ENCODE data around the gene ADK. TPM values are rescaled to one million over a fixed set of nuclear protein-coding genes. Genes with fewer than 3 reads are reported as not detected.

The ADK gene
- total RNA-seq, 1 experiment from 2014 or later: 159 TPM

DNA sequence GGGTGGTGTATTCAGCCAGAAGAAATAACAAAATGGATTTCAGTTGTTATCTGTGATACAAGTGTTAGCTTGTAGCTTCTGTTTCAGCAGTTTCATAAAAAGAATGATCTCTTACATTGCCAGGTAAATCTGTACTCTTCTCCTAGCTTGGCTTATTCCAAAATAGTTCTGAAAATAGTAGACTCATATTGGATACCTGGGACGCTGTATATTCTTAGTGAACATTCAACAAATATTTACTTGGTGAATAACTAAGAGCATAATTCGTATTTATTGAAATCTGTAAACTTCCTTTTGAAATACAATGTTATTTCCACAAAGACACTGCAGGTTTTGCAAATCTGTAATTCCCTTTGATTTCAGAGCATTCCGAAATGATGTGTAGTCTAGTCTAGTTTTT lies 249.2 kb downstream of the ADK start:
- no peak overlapping the region for H3K27ac ChIP-seq
- no peaks in the 10 kb centered on the region for H3K9me3 ChIP-seq (ENCODE audit: insufficient read depth, low read depth)
- BruUV-seq (replicated peaks): no TSS peak
- intact Hi-C loops (cut with micrococcal nuclease; ENCODE audit: unreplicated experiment): no loop called here
- no peaks in the 10 kb centered on the region for H3K9me2 ChIP-seq (ENCODE audit: insufficient read depth)
- H3K36me3 ChIP-seq (ENCODE audit: low read depth): no peaks in the 10 kb centered on the region
- H3K79me2 ChIP-seq (ENCODE audit: low read depth): no peaks in the 10 kb centered on the region
- H4K20me1 ChIP-seq (ENCODE audit: insufficient read depth): peaks cover 2% of the 10 kb centered on the region; the same call in 1 of the 2 replicates
- H3K4me1 ChIP-seq (replicated peaks; ENCODE audit: insufficient read depth): no peaks in the 10 kb centered on the region
- ChIA-PET POLR2A (ENCODE audit: unreplicated experiment) (no interaction called here), CTCF (no interaction called here)
- H3K4me2 ChIP-seq: no peak overlapping the region
- no peaks in the 10 kb centered on the region for H3K27me3 ChIP-seq (ENCODE audit: insufficient read depth, low read depth)
- TF ChIP-seq EZH2 (IDR thresholded peaks at IDR 0.05; ENCODE audit: low read depth) (no peak), CTCF (conservative IDR thresholded peaks at IDR 0.05) (no peak)
- peaks cover 15% of the 10 kb centered on the region; the same call in 1 of the 2 replicates for H3F3A ChIP-seq (ENCODE audit: insufficient read depth, low read depth)
- H3K4me3 ChIP-seq: no peak overlapping the region
- no peak overlapping the region for H2AFZ ChIP-seq
- DNase-seq: no peak

- 0 out of 2 replicates have a peak, but pooled peaks cover 1% of the 10 kb centered on the region for H3K9me2 ChIP-seq (ENCODE audit: insufficient read depth)
- CTCF ChIA-PET: no interaction called here
These were observed 255.0 kb downstream of the ADK start for GRCh38 chr10:74406006-74406405.

GRCh38 chr10:74415146-74415839 lies 264.3 kb downstream of the ADK start:
- no peak overlapping the region for H3K4me2 ChIP-seq
- no peaks in the 10 kb centered on the region for H4K20me1 ChIP-seq (ENCODE audit: insufficient read depth)
- intact Hi-C loops (cut with micrococcal nuclease; ENCODE audit: unreplicated experiment): no loop called here
- no peaks in the 10 kb centered on the region for H3K36me3 ChIP-seq (ENCODE audit: low read depth)
- H3K27me3 ChIP-seq (ENCODE audit: insufficient read depth, low read depth): no peaks in the 10 kb centered on the region
- H3F3A ChIP-seq (ENCODE audit: insufficient read depth, low read depth): peaks cover 4% of the 10 kb centered on the region; the same call in 1 of the 2 replicates
- no peak for DNase-seq
- no peaks in the 10 kb centered on the region for H3K9me3 ChIP-seq (ENCODE audit: insufficient read depth, low read depth)
- H3K9me2 ChIP-seq (ENCODE audit: insufficient read depth): peaks cover 4% of the 10 kb centered on the region; the same call in 1 of the 2 replicates
- H2AFZ ChIP-seq: no peak overlapping the region
- H3K27ac ChIP-seq: no peak overlapping the region
- H3K4me3 ChIP-seq: no peak overlapping the region
- H3K4me1 ChIP-seq (replicated peaks; ENCODE audit: insufficient read depth): no peaks in the 10 kb centered on the region
- ChIA-PET CTCF (no interaction called here), POLR2A (ENCODE audit: unreplicated experiment) (no interaction called here)
- TF ChIP-seq EZH2 (IDR thresholded peaks at IDR 0.05; ENCODE audit: low read depth) (no peak), CTCF (conservative IDR thresholded peaks at IDR 0.05) (no peak)
- no peaks in the 10 kb centered on the region for H3K79me2 ChIP-seq (ENCODE audit: low read depth)
- no TSS peak for BruUV-seq (replicated peaks)

More at GRCh38 chr10:74406006-74406405, 255.0 kb downstream of the ADK start:
- Histone ChIP-seq H3K9me3 (ENCODE audit: insufficient read depth, low read depth) (no peaks in the 10 kb centered on the region), H3K4me3 (no peak overlapping the region), H3K36me3 (ENCODE audit: low read depth) (no peaks in the 10 kb centered on the region), H2AFZ (no peak overlapping the region), H3K4me2 (no peak overlapping the region), H3K27me3 (ENCODE audit: insufficient read depth, low read depth) (no peaks in the 10 kb centered on the region), H4K20me1 (ENCODE audit: insufficient read depth) (no peaks in the 10 kb centered on the region; the same call in 1 of the 2 replicates), H3K27ac (no peak overlapping the region), H3K79me2 (ENCODE audit: low read depth) (no peaks in the 10 kb centered on the region), H3K4me1 (replicated peaks; ENCODE audit: insufficient read depth) (no peaks in the 10 kb centered on the region), H3F3A (ENCODE audit: insufficient read depth, low read depth) (no peaks in the 10 kb centered on the region)
- POLR2A ChIA-PET (ENCODE audit: unreplicated experiment): no interaction called here
- BruUV-seq (replicated peaks): no TSS peak
- intact Hi-C loops (cut with micrococcal nuclease; ENCODE audit: unreplicated experiment): no loop called here
- TF ChIP-seq EZH2 (IDR thresholded peaks at IDR 0.05; ENCODE audit: low read depth) (no peak), CTCF (conservative IDR thresholded peaks at IDR 0.05) (no peak)
- no peak for DNase-seq
